K562 (cell line): ENCODE measurements around the gene AGRP. TPM values are rescaled to one million over a fixed set of nuclear protein-coding genes. Genes with fewer than 3 reads are reported as not detected.

Experiments
- ARHGAP35 ChIP-seq: fragments of 450-650 bp; IDR thresholded peaks from 2 replicates; pipeline ENCODE4 v1.6.1; 2018; ENCODE audit not compliant: partially characterized antibody
- BDP1 ChIP-seq: IDR thresholded peaks from 3 replicates; pipeline ENCODE4 v1.6.1; 2011; ENCODE audit not compliant: insufficient read length, insufficient read depth
- GMEB1 ChIP-seq: fragments of 250-450 bp; sonication (Bioruptor Pico); IDR thresholded peaks from 2 replicates; pipeline ENCODE4 v1.4.0; 2020; ENCODE audit warnings: mild to moderate bottlenecking
- IRF2 ChIP-seq: sonication (generic); formaldehyde crosslinking; IDR thresholded peaks from 2 replicates; pipeline ENCODE4 v1.8.1; 2022; ENCODE audit warnings: mild to moderate bottlenecking, missing genetic modification reagents
- L3MBTL2 ChIP-seq: fragments of 450-650 bp; IDR thresholded peaks from 2 replicates; pipeline ENCODE4 v1.6.1; 2016; ENCODE audit warnings: mild to moderate bottlenecking, moderate library complexity
- MBD2 ChIP-seq: sonication (generic); IDR thresholded peaks from 2 replicates; pipeline ENCODE4 v1.6.1; 2016; ENCODE audit warnings: low read depth, borderline replicate concordance
- MLX ChIP-seq, 2 experiments: fragments of 450-650 bp in 1 of 2; sonication (generic) in 1 of 2; formaldehyde crosslinking; conservative IDR thresholded peaks; 2 replicates each; pipeline versions ENCODE4 v1.4.0 to v1.8.1; 2020 to 2022; ENCODE audit warnings: mild to moderate bottlenecking in 1 of 2, missing genetic modification reagents in 1 of 2
- NCOA1 ChIP-seq: fragments of 450-650 bp; IDR thresholded peaks from 2 replicates; pipeline ENCODE4 v1.6.1; 2016; ENCODE audit warnings: low read depth
- NFRKB ChIP-seq: fragments of 450-650 bp; IDR thresholded peaks from 2 replicates; pipeline ENCODE4 v1.6.1; 2016; ENCODE audit warnings: low read depth
- NR4A1 ChIP-seq, 2 experiments: fragments of 250-450 bp in 1 of 2; fragments of 450-650 bp in 1 of 2; sonication (Bioruptor Pico) in 1 of 2; IDR thresholded peaks; 2 replicates each; pipeline versions ENCODE4 v1.4.0 to v1.6.1; 2016 to 2020; ENCODE audit warnings: mild to moderate bottlenecking in 2 of 2, missing compliant biosample characterization in 1 of 2, missing genetic modification characterization in 1 of 2, moderate library complexity in 1 of 2
- PHF21A ChIP-seq: fragments of 450-650 bp; IDR thresholded peaks from 2 replicates; pipeline ENCODE4 v1.6.1; 2017; ENCODE audit warnings: low read depth, borderline replicate concordance
- POLR2H ChIP-seq: IDR thresholded peaks from 2 replicates; pipeline ENCODE4 v1.6.1; 2016; ENCODE audit warnings: missing genetic modification characterization, low read depth, mild to moderate bottlenecking, control low read depth, missing compliant biosample characterization, moderate library complexity
- RBM22 ChIP-seq: fragments of 200-400 bp; formaldehyde crosslinking; IDR thresholded peaks from 2 replicates; pipeline ENCODE4 v1.6.1; 2018; ENCODE audit warnings: low read length, low read depth; ENCODE audit not compliant: poor library complexity, severe bottlenecking
- RCOR1 ChIP-seq, 2 experiments: IDR thresholded peaks; 2 replicates each; pipeline ENCODE4 v1.6.1; 2012; ENCODE audit warnings: low read depth in 2 of 2, low read length in 2 of 2, borderline replicate concordance in 1 of 2, improper control_type of control experiment in 1 of 2
- REST ChIP-seq, 2 experiments: fragments of 450-650 bp; formaldehyde crosslinking in 1 of 2; IDR thresholded peaks; 2 replicates each; pipeline versions ENCODE4 v1.4.0 to v1.6.1; 2014 to 2020; ENCODE audit warnings: mild to moderate bottlenecking in 2 of 2, borderline replicate concordance in 1 of 2, low read depth in 1 of 2
- SNIP1 ChIP-seq: fragments of 450-650 bp; IDR thresholded peaks from 2 replicates; pipeline ENCODE4 v1.7.1; 2017; ENCODE audit warnings: low read depth, mild to moderate bottlenecking
- ZEB2 ChIP-seq: fragments of 450-650 bp; IDR thresholded peaks from 2 replicates; pipeline ENCODE4 v1.6.1; 2016
- ZNF253 ChIP-seq: fragments of 250-450 bp; sonication (Bioruptor Pico); conservative IDR thresholded peaks from 2 replicates; pipeline ENCODE4 v1.6.1; 2021; ENCODE audit warnings: mild to moderate bottlenecking
- polyA plus RNA-seq, 8 experiments: library from polyadenylated mRNA; depleted of rRNA in 4 of 8; stranded (reverse) in 5 of 8; unstranded in 3 of 8; fragments of >200 nt; fragmentation: Nextera tagmentation in 2 of 8; fragmentation: Illumina TruSeq in 1 of 8; extraction: Ambion mirVana in 2 of 8; extraction: Trizol in 1 of 8; gene quantifications; 2 replicates each; pipeline versions ENCODE4 v1.2.1 to v1.2.3, GENCODE V29; 2011 to 2014; ENCODE audit warnings: inconsistent platforms in 1 of 8, missing spikeins in 1 of 8
- total RNA-seq, 7 experiments: library from RNA; depleted of rRNA in 6 of 7; stranded (reverse); fragments of >200 nt in 6 of 7; fragmentation: Illumina TruSeq in 2 of 7; extraction: Trizol in 2 of 7; gene quantifications; 2 replicates each; pipeline versions ENCODE4 v1.2.1 to v1.2.3, GENCODE V29; 2011 to 2021; ENCODE audit warnings: low replicate concordance in 1 of 7

AGRP gene
- total and polyA plus RNA-seq, 9 of the 15 experiments (the other 6 are each of a cell fraction or from before 2014, with no cell fraction given) = not detected

GRCh38 chr16:67528870-67529581 is 45.7 kb upstream of the AGRP start (continued):
- no peak for TF ChIP-seq RCOR1 (IDR thresholded peaks at IDR 0.05; ENCODE audit: borderline replicate concordance in 1 of 2, low read depth in 2 of 2, low read length in 2 of 2)
- TF ChIP-seq GMEB1 (CRISPR knock-in tag) = no peak
- no peak for TF ChIP-seq PHF21A
- no peak for TF ChIP-seq NCOA1
- no peak for TF ChIP-seq REST (IDR thresholded peaks at IDR 0.05; ENCODE audit: borderline replicate concordance)
- TF ChIP-seq REST (CRISPR knock-in tag; IDR thresholded peaks at IDR 0.05; ENCODE audit: low read depth) = peak; percentile 53
- no peak for TF ChIP-seq NFRKB
- TF ChIP-seq L3MBTL2 = peak; percentile 72
- TF ChIP-seq ZEB2 = no peak
- TF ChIP-seq POLR2H = no peak
- TF ChIP-seq SNIP1 = no peak
- no peak for TF ChIP-seq ARHGAP35
- TF ChIP-seq IRF2 (CRISPR knock-in tag) = no peak
- no peak for TF ChIP-seq BDP1
- no peak for TF ChIP-seq MBD2
- TF ChIP-seq RBM22 = peak; percentile 30
- TF ChIP-seq MLX (CRISPR knock-in tag; conservative IDR thresholded peaks at IDR 0.05) = no peak
- TF ChIP-seq NR4A1 (CRISPR knock-in tag; IDR thresholded peaks at IDR 0.05) = no peak
- no peak for TF ChIP-seq NR4A1 (tag; IDR thresholded peaks at IDR 0.05)
- TF ChIP-seq ZNF253 (CRISPR knock-in tag) = no peak
